Coronary artery (tissue), 2 donors: Measurements from ENCODE around the gene C11orf68.

Experiments used
- DNase-seq: peaks from one replicate; pipeline ENCODE4 v3.0.0-alpha.2; 2017; ENCODE audit warnings: low spot score
- H3K27ac ChIP-seq, 2 donors: fragments of 200-600 bp; sonication (generic); one replicate each; pipeline ENCODE4 v1.5.1; 2016 to 2019
- H3K4me3 ChIP-seq: fragments of 200-600 bp; sonication (generic); 2 replicates; pipeline ENCODE4 v1.5.1; 2016; ENCODE audit warnings: mild to moderate bottlenecking, moderate library complexity
- TF ChIP-seq, protein P1 (sequence below): fragments of 200-600 bp; sonication (generic); IDR thresholded peaks from one replicate; pipeline ENCODE4 v1.5.1; 2019; ENCODE audit warnings: antibody characterized with exemption

C11orf68 gene

DNA sequence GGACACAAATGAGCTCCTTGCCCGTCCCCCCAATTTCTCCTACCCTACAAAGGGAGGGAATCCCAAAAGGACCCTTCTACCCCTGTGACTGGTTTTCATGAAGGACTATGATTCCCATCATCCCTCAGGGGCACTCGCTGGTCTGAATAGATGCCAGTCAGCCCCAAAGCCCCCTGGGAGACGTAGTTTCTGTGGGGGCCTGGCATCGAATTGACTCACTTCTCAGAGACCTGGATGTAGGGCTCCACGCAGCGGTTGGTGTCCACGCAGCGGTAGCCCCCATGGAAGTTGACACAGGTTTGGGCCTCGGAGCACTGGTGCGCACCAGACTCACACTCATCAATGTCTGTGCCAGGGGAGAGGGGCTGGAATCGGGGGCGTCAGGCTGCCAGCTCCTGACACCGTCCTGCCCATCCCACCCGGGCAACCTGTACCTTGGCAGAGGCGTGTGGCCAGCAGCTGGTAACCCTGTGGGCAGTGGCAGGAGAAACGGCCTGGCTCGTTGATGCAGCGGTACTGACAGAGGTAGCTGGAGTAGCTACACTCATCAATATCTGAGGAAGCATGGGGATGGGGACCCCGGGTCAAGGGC is 50.7 kb downstream of the C11orf68 start:
- Histone ChIP-seq H3K4me3 (no peak overlapping the region), H3K27ac (no peak overlapping the region)
- no peak for DNase-seq
- TF ChIP-seq, protein P1, sequence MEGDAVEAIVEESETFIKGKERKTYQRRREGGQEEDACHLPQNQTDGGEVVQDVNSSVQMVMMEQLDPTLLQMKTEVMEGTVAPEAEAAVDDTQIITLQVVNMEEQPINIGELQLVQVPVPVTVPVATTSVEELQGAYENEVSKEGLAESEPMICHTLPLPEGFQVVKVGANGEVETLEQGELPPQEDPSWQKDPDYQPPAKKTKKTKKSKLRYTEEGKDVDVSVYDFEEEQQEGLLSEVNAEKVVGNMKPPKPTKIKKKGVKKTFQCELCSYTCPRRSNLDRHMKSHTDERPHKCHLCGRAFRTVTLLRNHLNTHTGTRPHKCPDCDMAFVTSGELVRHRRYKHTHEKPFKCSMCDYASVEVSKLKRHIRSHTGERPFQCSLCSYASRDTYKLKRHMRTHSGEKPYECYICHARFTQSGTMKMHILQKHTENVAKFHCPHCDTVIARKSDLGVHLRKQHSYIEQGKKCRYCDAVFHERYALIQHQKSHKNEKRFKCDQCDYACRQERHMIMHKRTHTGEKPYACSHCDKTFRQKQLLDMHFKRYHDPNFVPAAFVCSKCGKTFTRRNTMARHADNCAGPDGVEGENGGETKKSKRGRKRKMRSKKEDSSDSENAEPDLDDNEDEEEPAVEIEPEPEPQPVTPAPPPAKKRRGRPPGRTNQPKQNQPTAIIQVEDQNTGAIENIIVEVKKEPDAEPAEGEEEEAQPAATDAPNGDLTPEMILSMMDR = no peak

DNA sequence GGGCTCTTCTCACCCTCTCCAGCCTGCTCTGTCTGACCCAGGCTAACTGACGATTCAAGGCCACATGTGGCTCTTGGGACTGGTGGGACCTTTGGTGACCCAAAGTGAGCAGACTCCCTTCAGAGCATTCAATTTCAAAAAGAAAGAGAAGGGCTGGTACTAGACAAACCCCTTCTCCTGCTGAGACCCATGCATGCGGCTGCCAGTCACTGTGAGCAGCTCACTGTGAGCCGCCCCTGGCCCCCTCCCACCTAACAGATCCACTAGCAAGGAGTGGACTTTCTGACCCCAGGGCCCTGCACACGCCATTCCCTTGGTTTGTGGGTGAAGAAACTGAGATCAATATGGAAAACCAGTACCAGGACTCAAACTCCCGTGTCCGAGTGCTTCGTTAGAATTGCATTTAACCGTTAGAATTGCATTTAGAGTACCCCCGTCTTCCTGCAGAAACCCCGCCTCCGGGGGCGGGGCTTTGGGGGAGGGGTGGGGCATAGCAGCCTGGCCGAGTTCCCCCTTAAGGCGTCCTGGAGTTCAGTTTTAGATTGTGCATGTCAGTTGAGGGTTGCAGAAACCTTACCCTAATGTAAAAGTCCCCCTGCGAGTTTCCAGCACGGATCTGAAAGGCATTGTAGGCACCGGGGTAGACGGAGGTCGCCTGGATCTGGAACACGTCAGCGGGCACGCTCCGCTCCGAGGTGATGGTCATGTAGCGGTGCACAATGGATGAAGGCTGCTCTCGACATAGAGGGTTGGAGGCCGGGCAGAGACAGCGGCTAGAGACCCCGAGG is 51.4 kb downstream of the C11orf68 start:
- DNase-seq = no peak
- TF ChIP-seq, protein P1 = no peak
- no peak overlapping the region for H3K27ac ChIP-seq
- H3K4me3 ChIP-seq = no peak overlapping the region
